HG03439 (cell line): ENCODE data around the gene MED13L.

Experiments used
- ATAC-seq: cut with Tn5 transposase; IDR thresholded peaks from one replicate; pipeline ENCODE4 v1.9.1; 2021; ENCODE audit warnings: mild to moderate bottlenecking, moderate library complexity; ENCODE audit not compliant: unreplicated experiment

The MED13L gene

GRCh38 chr12:116188581-116188980 is 88.9 kb downstream of the MED13L start:
- ATAC-seq = no peak

- no peak for ATAC-seq
Observed at GRCh38 chr12:116187151-116187511, 90.4 kb downstream of the MED13L start.

GRCh38 chr12:116186482-116187150 is 90.9 kb downstream of the MED13L start:
- no peak for ATAC-seq

GRCh38 chr12:116184763-116185162 is 92.7 kb downstream of the MED13L start:
- no peak for ATAC-seq

GRCh38 chr12:116183741-116184141 is 93.8 kb downstream of the MED13L start:
- ATAC-seq = no peak

- ATAC-seq = no peak
Observed at GRCh38 chr12:116182359-116183063, 95.0 kb downstream of the MED13L start.

- ATAC-seq = no peak
Observed at GRCh38 chr12:116180448-116180847, 97.0 kb downstream of the MED13L start.

- no peak for ATAC-seq
Observed at GRCh38 chr12:116179384-116179783, 98.1 kb downstream of the MED13L start.

GRCh38 chr12:116177017-116177416 is 100.5 kb downstream of the MED13L start:
- no peak for ATAC-seq

- ATAC-seq = no peak
Observed at GRCh38 chr12:116174904-116175303, 102.6 kb downstream of the MED13L start.

- no peak for ATAC-seq
Observed at GRCh38 chr12:116174006-116174405, 103.5 kb downstream of the MED13L start.

- ATAC-seq = no peak
Observed at GRCh38 chr12:116172224-116172849, 105.2 kb downstream of the MED13L start.

- ATAC-seq = no peak
Observed at GRCh38 chr12:116171549-116171948, 105.9 kb downstream of the MED13L start.

- no peak for ATAC-seq
Observed at GRCh38 chr12:116169071-116169470, 108.4 kb downstream of the MED13L start.

GRCh38 chr12:116166306-116166705 is 111.2 kb downstream of the MED13L start:
- ATAC-seq = no peak

- no peak for ATAC-seq
Observed at GRCh38 chr12:116165036-116165425, 112.5 kb downstream of the MED13L start.

- no peak for ATAC-seq
Observed at GRCh38 chr12:116164250-116165035, 113.0 kb downstream of the MED13L start.

- no peak for ATAC-seq
Observed at GRCh38 chr12:116162071-116162470, 115.4 kb downstream of the MED13L start.

- ATAC-seq = no peak
Observed at GRCh38 chr12:116161588-116161987, 115.9 kb downstream of the MED13L start.

- no peak for ATAC-seq
Observed at GRCh38 chr12:116160883-116161458, 116.5 kb downstream of the MED13L start.

GRCh38 chr12:116160231-116160630 is 117.3 kb downstream of the MED13L start:
- ATAC-seq = no peak
